CD4-positive, alpha-beta T cell treated with Interleukin-2 at 100 ng/mL for 4 hours (primary cell): Measurements from ENCODE around the gene BCAS3.
"Not testable (repeated sequence)": the region's sequence is repeated elsewhere in the genome, so short reads cannot be mapped to it uniquely, and the experiment has no call there.

Experiments used
- DNase-seq: peaks from one replicate; pipeline ENCODE4 v3.0.0-alpha.2; 2020; ENCODE audit warnings: low spot score

BCAS3 gene

GRCh38 chr17:61130330-61130729 lies 452.7 kb downstream of the BCAS3 start:
- no peak for DNase-seq

GRCh38 chr17:61131585-61131984 lies 453.9 kb downstream of the BCAS3 start:
- DNase-seq = no peak

GRCh38 chr17:61132524-61132923 lies 454.9 kb downstream of the BCAS3 start:
- no peak for DNase-seq

GRCh38 chr17:61133853-61134252 lies 456.2 kb downstream of the BCAS3 start:
- no peak for DNase-seq

- DNase-seq = no peak
Measured at GRCh38 chr17:61134551-61135235, 457.0 kb downstream of the BCAS3 start.

GRCh38 chr17:61135782-61136181 lies 458.1 kb downstream of the BCAS3 start:
- no peak for DNase-seq

GRCh38 chr17:61136296-61136695 lies 458.6 kb downstream of the BCAS3 start:
- no peak for DNase-seq

GRCh38 chr17:61139219-61139618 lies 461.6 kb downstream of the BCAS3 start:
- DNase-seq = peak; percentile 56

- no peak for DNase-seq
Measured at GRCh38 chr17:61140081-61140786, 462.6 kb downstream of the BCAS3 start.

GRCh38 chr17:61143026-61143425 lies 465.4 kb downstream of the BCAS3 start:
- no peak for DNase-seq

- no peak for DNase-seq
Measured at GRCh38 chr17:61144137-61144536, 466.5 kb downstream of the BCAS3 start.

GRCh38 chr17:61144617-61145564 lies 467.2 kb downstream of the BCAS3 start:
- DNase-seq = no peak

- DNase-seq = not testable (repeated sequence)
Measured at GRCh38 chr17:61146833-61147232, 469.2 kb downstream of the BCAS3 start.

GRCh38 chr17:61149106-61149825 lies 471.6 kb downstream of the BCAS3 start:
- DNase-seq = no peak

- DNase-seq = no peak
Measured at GRCh38 chr17:61149862-61150362, 472.3 kb downstream of the BCAS3 start.

GRCh38 chr17:61150686-61151299 lies 473.1 kb downstream of the BCAS3 start:
- DNase-seq = no peak

- DNase-seq = no peak
Measured at GRCh38 chr17:61152898-61153297, 475.2 kb downstream of the BCAS3 start.

- DNase-seq = no peak
Measured at GRCh38 chr17:61155590-61156237, 478.1 kb downstream of the BCAS3 start.

GRCh38 chr17:61157246-61157886 lies 479.7 kb downstream of the BCAS3 start:
- no peak for DNase-seq

- DNase-seq = no peak
Measured at GRCh38 chr17:61158376-61158775, 480.7 kb downstream of the BCAS3 start.
